GM12874 (cell line): ENCODE results near the gene FAM43A.

ENCODE experiments used
- CTCF ChIP-seq: IDR thresholded peaks from 2 replicates; pipeline ENCODE4 v1.5.1; 2011; ENCODE audit warnings: low read depth, mild to moderate bottlenecking, control low read depth, low read length, moderate library complexity; ENCODE audit not compliant: insufficient read depth

Gene FAM43A

GRCh38 chr3:194723846-194724618, 38.3 kb downstream of the FAM43A start:
- no peak for TF ChIP-seq CTCF

- TF ChIP-seq CTCF, result no peak
These were observed 39.7 kb downstream of the FAM43A start for GRCh38 chr3:194725346-194725745.

GRCh38 chr3:194727435-194728128, 41.9 kb downstream of the FAM43A start:
- TF ChIP-seq CTCF, result no peak

- no peak for TF ChIP-seq CTCF
These were observed 43.3 kb downstream of the FAM43A start for GRCh38 chr3:194728986-194729385.

- TF ChIP-seq CTCF, result no peak
These were observed 44.7 kb downstream of the FAM43A start for GRCh38 chr3:194730365-194730764.

- no peak for TF ChIP-seq CTCF
These were observed 45.9 kb downstream of the FAM43A start for GRCh38 chr3:194731506-194732073.

GRCh38 chr3:194732617-194733016, 46.9 kb downstream of the FAM43A start:
- no peak for TF ChIP-seq CTCF
